ENCODE measurements around the gene SPEG. TPM values are rescaled to one million over a fixed set of nuclear protein-coding genes. Genes with fewer than 3 reads are reported as not detected.

The SPEG gene
- total RNA-seq, 2 experiments from 2014 or later: 2.1 to 2.3 TPM

- H3K4me1 Mint-ChIP-seq (ENCODE audit: low read depth): peaks cover 3% of the 10 kb centered on the region
- ChIA-PET CTCF (interaction anchor here (0.9 to 6.4 kb wide), 8 partner anchors 9 to 80 kb away, joined by 3 to 49 read pairs (median 4); partner anchors contain the start of gene GMPPA), POLR2A (interaction anchor here (0.7 to 0.8 kb wide), 2 partner anchors 12 to 33 kb away, joined by 3 read pairs; no protein-coding TSS in a partner anchor)
- peaks cover 39% of the 10 kb centered on the region for H3K27me3 Mint-ChIP-seq
- no peak overlapping the region for H3K27ac Mint-ChIP-seq
- intact Hi-C loops (cut with micrococcal nuclease): no loop called here
- H3K4me3 Mint-ChIP-seq: no peak overlapping the region
- H3K36me3 Mint-ChIP-seq (ENCODE audit: low read depth): no peaks in the 10 kb centered on the region
- DNase-seq (no peak), ATAC-seq (no peak)
- H3K9me3 Mint-ChIP-seq: no peaks in the 10 kb centered on the region
- TF ChIP-seq CTCF (IDR thresholded peaks at IDR 0.05): no peak
Measured at GRCh38 chr2:219482674-219483405, 48.2 kb downstream of the SPEG start.

GRCh38 chr2:219483451-219484342 lies 49.1 kb downstream of the SPEG start:
- peak overlapping the region; percentile 21 for H3K4me3 Mint-ChIP-seq
- H3K27ac Mint-ChIP-seq: no peak overlapping the region
- no peak for TF ChIP-seq CTCF (IDR thresholded peaks at IDR 0.05)
- intact Hi-C loops (cut with micrococcal nuclease): no loop called here
- peaks cover 39% of the 10 kb centered on the region for H3K27me3 Mint-ChIP-seq
- ATAC-seq (peak; percentile 38), DNase-seq (no peak)
- ChIA-PET CTCF (interaction anchor here (1.0 to 6.4 kb wide), 8 partner anchors 8 to 81 kb away, joined by 4 to 49 read pairs (median 6); partner anchors contain the start of gene GMPPA), POLR2A (interaction anchor here (0.7 kb wide), 1 partner anchor 11 kb away, joined by 3 read pairs; no protein-coding TSS in a partner anchor)
- no peaks in the 10 kb centered on the region for H3K9me3 Mint-ChIP-seq
- no peaks in the 10 kb centered on the region for H3K36me3 Mint-ChIP-seq (ENCODE audit: low read depth)
- H3K4me1 Mint-ChIP-seq (ENCODE audit: low read depth): peaks cover 3% of the 10 kb centered on the region

GRCh38 chr2:219484343-219485200 lies 49.9 kb downstream of the SPEG start:
- H3K36me3 Mint-ChIP-seq (ENCODE audit: low read depth): no peaks in the 10 kb centered on the region
- CTCF ChIA-PET: interaction anchor here (1.0 to 6.4 kb wide), 5 partner anchors 9 to 45 kb away, joined by 4 to 49 read pairs (median 9); partner anchors contain the start of gene GMPPA
- no peak for TF ChIP-seq CTCF (IDR thresholded peaks at IDR 0.05)
- peak overlapping the region; percentile 21 for H3K4me3 Mint-ChIP-seq
- peak; percentile 54 for ATAC-seq
- no peak for DNase-seq
- intact Hi-C loops (cut with micrococcal nuclease): no loop called here
- no peak overlapping the region for H3K27ac Mint-ChIP-seq
- H3K9me3 Mint-ChIP-seq: no peaks in the 10 kb centered on the region
- H3K4me1 Mint-ChIP-seq (ENCODE audit: low read depth): peaks cover 3% of the 10 kb centered on the region
- peaks cover 39% of the 10 kb centered on the region for H3K27me3 Mint-ChIP-seq
- POLR2A ChIA-PET: no interaction called here

GRCh38 chr2:219485201-219485580 lies 50.5 kb downstream of the SPEG start:
- Mint-ChIP-seq H3K9me3 (no peaks in the 10 kb centered on the region), H3K27me3 (peaks cover 39% of the 10 kb centered on the region), H3K4me1 (ENCODE audit: low read depth) (peaks cover 3% of the 10 kb centered on the region), H3K36me3 (ENCODE audit: low read depth) (no peaks in the 10 kb centered on the region), H3K27ac (no peak overlapping the region), H3K4me3 (no peak overlapping the region)
- intact Hi-C loops (cut with micrococcal nuclease): no loop called here
- CTCF ChIA-PET: interaction anchor here (1.0 to 6.4 kb wide), 5 partner anchors 9 to 58 kb away, joined by 3 to 49 read pairs (median 9); partner anchors contain the start of genes CHPF and TMEM198
- ATAC-seq (no peak), DNase-seq (no peak)
- no peak for TF ChIP-seq CTCF (IDR thresholded peaks at IDR 0.05)
- POLR2A ChIA-PET: interaction anchor here (0.9 kb wide), 1 partner anchor 82 kb away, joined by 3 read pairs; no protein-coding TSS in a partner anchor

All from activated CD8-positive, alpha-beta T cell treated with anti-CD3 and anti-CD28 coated beads for 36 hours (primary cell).